GM10266 (cell line): ENCODE results near the gene TAF5L.

Experiments used
- DNase-seq: peaks from one replicate; pipeline ENCODE4 v3.0.0; 2012; ENCODE audit errors: extremely low spot score
- TF ChIP-seq, protein P1 (sequence below): IDR thresholded peaks from 2 replicates; pipeline ENCODE4 v1.5.1; 2012; ENCODE audit warnings: mild to moderate bottlenecking, low read depth; ENCODE audit not compliant: control insufficient read depth, insufficient read depth; ENCODE audit errors: missing control alignments

The TAF5L gene

DNA sequence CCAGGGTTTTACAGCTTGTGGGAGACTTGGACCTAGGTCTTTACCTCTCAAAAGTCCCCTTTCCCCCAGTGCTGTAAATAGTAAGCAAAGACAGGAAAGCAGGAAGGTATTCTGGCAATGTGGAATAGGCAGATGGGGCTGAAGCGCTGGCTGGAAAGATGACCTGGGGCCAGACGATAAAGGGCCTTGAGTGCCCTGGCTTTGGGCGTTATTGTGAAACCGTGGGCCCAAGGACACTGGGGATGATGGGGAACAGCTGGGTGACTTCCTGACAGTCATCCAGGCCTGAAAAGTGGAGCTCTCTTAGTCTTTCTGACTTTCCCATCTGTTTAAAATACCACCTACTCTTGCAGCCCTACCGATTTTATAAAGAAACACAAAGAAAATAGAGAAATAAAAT, 16.5 kb upstream of the TAF5L start:
- no peak for DNase-seq
- TF ChIP-seq, protein P1, sequence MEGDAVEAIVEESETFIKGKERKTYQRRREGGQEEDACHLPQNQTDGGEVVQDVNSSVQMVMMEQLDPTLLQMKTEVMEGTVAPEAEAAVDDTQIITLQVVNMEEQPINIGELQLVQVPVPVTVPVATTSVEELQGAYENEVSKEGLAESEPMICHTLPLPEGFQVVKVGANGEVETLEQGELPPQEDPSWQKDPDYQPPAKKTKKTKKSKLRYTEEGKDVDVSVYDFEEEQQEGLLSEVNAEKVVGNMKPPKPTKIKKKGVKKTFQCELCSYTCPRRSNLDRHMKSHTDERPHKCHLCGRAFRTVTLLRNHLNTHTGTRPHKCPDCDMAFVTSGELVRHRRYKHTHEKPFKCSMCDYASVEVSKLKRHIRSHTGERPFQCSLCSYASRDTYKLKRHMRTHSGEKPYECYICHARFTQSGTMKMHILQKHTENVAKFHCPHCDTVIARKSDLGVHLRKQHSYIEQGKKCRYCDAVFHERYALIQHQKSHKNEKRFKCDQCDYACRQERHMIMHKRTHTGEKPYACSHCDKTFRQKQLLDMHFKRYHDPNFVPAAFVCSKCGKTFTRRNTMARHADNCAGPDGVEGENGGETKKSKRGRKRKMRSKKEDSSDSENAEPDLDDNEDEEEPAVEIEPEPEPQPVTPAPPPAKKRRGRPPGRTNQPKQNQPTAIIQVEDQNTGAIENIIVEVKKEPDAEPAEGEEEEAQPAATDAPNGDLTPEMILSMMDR: no peak

DNA sequence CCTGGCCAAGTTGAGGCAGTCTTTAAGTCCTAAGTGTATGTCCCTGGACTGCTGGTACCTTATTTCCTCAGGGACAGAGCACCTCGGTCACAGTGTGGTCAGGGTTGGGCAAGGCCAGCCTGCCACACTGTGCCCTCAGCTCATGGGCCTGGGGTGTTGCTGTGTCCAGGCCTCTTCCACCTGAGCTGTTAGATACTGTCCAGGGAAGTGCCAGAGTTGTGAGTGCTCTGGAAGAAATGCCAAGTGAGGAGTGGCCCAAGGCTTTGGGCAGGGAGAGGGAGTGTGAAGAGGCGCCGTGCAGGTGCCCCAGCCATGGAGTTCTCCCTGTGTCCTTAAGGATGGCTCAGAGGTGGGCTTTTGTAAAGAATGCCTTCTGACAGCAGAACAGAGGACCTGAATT, 15.4 kb upstream of the TAF5L start:
- no peak for DNase-seq

DNA sequence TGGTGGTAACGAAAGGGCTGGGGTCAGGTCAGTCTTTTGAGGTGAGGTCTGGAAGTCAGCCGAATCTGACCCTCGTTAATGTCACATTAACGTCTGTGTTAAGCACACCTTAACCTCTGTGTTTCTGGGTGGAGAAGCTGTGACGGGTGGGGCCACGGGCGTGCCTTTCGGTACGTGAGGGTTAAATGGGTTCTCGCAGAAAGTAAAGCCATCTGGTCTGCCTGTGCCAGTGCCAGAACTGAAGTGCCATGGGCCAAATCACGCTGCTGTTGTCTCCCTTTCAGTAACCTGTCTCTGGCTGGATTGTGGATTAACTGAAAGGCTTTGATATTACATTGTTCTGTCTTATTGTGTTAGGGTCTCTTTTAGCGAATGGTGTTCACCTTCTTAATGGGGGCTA, 14.5 kb upstream of the TAF5L start:
- no peak for DNase-seq

More for the DNA sequence above, 15.4 kb upstream of the TAF5L start:
- TF ChIP-seq, protein P1: no peak

DNA sequence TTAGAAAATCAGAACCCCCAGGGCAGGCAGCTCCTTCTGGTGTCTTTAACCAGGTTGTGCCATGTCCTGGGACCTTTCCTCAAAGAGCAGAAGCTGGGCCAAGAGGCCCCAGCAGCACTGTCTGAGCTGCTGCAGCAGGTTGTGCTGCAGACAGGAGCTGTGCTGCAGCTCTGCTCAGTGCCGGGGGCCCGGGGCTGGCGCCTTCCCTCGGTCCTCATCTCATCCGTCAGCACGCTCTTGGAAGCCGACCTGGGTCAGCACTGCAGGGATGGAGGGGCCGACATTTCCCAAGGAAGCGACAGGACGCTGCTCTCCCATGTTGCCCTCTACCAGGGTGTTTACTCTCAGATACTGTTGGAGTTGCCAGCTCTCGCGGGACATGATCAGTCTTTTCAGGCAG, 11.8 kb upstream of the TAF5L start:
- TF ChIP-seq, protein P1: no peak
- DNase-seq: no peak

More for the DNA sequence above, 14.5 kb upstream of the TAF5L start:
- TF ChIP-seq, protein P1: no peak

DNA sequence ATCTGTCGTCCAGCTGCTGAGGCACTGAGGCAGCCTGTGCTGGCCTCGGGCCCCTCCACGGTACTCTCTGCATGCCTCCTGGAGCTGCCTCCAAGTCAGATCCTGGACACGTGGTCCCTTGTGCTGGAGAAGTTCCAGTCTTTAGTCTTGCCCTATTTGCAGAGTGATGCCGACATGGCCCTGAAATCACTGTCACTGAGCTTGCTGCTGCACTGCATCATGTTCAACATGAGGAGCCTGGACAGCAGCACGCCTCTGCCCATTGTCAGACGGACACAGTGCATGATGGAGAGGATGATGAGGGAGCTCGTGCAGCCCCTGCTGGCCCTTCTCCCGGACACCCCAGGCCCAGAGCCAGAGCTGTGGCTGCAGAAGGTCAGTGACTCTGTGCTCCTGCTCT, 10.1 kb upstream of the TAF5L start:
- TF ChIP-seq, protein P1: no peak
- DNase-seq: no peak

DNA sequence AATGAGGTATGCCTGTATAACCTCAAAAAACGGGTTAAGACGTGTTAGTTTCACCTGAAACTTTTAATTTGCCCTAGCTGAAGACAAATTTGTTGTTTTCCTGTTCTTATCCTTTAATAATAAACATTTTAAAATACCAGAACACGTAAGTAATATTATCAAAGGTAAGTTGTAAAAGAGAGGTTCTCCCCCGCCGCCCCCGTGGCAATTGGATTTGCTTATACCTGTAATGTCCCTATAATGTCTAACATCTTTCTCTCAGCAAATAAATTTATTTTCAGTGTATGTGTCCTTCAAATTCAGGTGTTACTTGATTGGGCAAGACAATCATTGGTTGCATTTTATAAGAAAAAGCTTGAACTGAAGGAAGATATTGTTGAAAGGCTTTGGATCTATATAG, 6.0 kb upstream of the TAF5L start:
- TF ChIP-seq, protein P1: no peak
- DNase-seq: no peak

DNA sequence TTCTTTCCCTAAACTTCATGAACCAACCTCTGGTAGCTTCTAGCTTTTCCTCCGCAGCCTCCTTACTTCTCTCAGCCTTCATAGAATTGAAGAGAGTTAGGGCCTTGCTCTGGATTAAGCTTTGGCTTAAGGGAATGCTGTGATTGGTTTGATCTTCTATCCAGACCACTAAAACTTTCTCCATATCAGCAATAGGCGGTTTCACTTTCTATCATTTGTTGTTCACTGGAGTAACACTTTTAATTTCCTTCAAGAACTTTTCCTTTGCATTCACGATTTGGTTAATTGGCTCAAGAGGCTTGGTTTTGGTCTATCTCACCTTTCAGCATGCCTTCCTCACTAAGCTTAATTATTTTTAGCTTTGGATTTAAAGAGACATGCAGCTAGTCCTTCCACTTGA, 5.2 kb upstream of the TAF5L start:
- TF ChIP-seq, protein P1: no peak
- DNase-seq: no peak
